Measurements from ENCODE around the gene FGD4.
A peak's percentile ranks its signal among the peaks of the same experiment; 100 is the strongest.
"Not testable (repeated sequence)": the region's sequence is repeated elsewhere in the genome, so short reads cannot be mapped to it uniquely, and the experiment has no call there.

Gene FGD4

GRCh38 chr12:32525802-32526201 is 126.4 kb downstream of the FGD4 start:
- DNase-seq: not testable (repeated sequence)

GRCh38 chr12:32526343-32526742 is 127.0 kb downstream of the FGD4 start:
- DNase-seq: not testable (repeated sequence)

GRCh38 chr12:32532422-32532821 is 133.1 kb downstream of the FGD4 start:
- no peak for DNase-seq

DNA sequence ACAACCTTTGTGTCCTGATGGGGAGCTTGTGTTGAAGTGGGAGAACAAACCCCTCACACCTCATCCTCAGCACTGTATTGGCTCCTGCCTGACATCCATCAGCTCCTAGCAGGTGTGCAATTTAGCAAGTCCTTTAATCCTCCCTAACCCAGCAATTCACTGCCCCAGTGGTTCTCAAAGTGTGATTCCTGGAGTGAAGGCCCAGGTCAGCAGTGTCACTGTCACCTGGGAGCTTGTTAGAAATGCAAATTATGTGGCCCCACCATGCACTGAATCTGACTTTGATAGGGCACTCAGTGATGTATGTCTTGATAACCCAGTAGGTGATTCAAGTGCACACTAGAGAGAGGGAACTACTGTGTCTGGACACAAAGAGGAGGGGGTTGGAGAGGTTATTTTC is 133.6 kb downstream of the FGD4 start:
- no peak for DNase-seq

GRCh38 chr12:32533506-32533905 is 134.1 kb downstream of the FGD4 start:
- not testable (repeated sequence) for DNase-seq

- no peak for DNase-seq
Observed at GRCh38 chr12:32533971-32534590, 134.7 kb downstream of the FGD4 start.

GRCh38 chr12:32534698-32535097 is 135.3 kb downstream of the FGD4 start:
- DNase-seq: no peak

DNA sequence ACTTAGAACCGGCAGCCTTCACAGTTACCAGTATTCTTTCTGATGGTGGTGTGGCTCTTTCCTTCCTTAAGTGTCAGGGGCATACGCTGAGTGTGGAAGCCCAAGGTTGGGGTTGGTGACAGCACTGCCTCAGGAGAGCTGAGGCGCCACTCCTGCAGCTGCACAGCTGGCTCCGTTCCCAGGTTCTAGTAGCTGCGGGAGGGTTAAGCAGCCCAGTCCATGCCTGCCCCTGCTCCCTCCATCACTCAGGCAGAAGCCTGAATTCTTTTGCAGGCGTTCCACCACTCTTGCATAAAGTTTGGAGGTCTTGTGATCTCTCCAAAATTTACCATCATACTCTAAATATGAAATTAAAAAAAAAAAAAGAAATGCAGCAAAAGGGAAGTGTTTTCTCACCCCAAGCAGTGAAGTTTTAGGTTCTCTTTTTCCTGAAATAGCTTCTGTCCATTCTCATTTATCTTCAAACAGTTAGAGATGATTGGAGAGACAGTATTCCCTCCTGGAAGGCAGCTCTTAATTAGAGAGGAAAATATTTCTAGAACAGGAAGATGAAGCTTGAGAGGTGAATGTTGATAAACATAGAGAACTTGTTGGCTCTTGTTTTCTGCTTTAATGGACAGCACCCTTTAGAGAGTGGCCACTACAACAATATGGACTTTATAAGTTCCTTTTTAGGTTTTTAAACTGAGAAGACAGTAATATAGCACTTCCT is 136.1 kb downstream of the FGD4 start:
- peak; percentile 17 for DNase-seq

DNA sequence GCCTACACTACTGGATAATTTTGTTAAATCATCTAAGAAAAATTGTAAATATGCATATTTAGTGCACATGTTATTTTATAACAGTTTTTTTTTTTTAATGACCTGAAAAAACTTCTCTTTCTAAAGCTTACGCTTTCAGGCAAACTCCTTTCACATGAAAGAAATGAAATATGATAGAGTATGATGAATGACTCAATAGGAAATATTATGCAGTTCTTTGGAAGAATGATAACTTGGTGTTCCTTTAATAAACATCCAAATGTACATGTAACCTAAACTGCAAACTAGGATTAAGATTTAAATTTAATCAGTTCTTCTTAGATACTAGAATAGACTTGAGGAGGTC is 136.6 kb downstream of the FGD4 start:
- DNase-seq: no peak

DNA sequence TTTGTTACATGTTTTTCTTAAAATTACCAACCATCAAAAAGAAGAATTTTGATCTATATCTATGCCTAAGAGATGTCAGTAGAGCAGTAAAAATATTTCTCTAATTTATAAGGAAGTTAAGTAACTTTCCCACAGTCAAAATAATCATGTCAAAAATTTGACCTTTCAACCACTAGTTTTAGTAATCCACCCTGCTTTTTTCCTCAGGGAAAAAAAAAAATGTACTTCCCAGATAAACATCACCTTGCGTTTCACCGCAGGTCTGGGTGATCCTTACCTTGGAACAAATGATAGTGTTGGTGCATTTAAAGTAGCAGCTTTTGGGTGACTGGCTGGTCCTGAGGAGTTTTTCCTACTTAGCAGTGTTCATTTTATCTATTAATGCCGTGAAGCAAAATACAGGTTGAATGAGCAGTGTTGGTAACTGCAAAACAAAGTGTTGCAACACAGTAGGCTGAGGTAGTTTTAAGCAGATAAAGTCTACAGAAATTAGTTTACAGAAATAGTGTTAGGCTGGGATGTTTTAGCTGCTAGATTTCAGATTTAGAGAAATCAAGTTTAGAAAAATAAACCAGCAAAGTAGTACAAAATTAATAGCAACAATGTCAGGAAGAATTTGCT is 142.5 kb downstream of the FGD4 start:
- DNase-seq: no peak

DNA sequence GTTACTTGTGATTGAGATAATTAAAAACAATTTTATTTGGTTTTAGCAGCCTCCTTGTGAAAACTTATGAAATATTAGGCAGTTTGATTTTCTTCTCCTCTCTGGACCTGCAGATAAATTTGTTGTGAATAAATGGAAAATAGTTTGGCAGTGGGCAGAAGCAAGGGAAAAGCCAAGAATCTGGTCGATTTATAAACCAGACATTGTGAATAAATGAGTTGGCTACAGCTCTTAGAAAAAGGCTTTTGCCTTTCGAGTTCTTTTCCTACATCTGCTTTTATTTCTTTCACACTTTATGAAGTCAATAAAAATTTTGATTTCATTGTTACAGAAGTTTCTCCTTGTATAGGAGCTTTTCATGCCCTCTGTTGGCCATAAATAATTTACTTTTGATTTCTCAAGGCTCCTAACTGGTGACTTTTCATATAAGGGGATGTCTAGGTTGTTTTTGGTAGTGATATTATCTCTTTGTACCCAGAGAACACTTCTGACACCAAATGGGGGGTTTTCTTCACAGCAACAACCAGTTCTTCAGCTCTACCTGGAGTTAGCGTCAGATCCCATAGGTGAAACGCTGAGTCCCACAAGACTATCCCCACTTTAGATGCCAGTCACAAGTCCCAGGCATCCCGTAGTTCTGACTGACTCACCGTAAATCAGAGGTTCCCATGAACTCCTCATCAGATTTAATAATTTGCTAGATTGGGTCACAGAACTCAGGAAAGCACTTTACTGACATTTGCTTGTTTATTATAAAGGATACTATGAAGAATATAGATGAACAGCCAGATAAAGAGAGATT is 143.3 kb downstream of the FGD4 start:
- DNase-seq: no peak

- DNase-seq: no peak
Observed at GRCh38 chr12:32544893-32545292, 145.5 kb downstream of the FGD4 start.

DNA sequence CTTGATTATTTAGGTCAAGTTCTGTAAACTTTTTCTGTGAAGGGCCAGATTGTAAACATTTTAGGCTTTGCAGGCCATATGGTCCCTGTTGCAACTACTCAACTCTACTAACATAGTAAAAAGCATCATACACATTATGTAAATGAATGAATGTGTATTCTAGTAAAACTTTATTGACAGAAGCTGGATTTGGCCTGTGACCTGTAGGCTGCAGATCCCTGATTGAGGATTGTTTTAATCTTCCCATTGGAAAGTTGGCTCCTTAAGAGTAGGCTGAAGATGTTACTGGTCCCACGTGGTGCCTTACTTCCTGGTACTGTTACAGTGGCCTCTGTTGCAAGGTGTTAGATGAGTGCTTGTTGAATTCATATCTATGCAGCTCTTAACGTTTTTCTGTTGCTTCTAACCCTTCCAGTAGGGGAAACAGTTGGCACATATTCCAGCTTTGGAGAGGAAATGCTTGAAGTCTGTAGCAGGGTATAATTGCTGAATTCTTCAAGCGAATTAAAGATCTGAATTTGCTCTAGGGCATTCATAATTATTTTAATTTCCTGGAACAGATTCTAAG is 146.1 kb downstream of the FGD4 start:
- no peak for DNase-seq

GRCh38 chr12:32546272-32546671 is 146.9 kb downstream of the FGD4 start:
- no peak for DNase-seq

- no peak for DNase-seq
Observed at GRCh38 chr12:32548691-32549281, 149.4 kb downstream of the FGD4 start.

DNA sequence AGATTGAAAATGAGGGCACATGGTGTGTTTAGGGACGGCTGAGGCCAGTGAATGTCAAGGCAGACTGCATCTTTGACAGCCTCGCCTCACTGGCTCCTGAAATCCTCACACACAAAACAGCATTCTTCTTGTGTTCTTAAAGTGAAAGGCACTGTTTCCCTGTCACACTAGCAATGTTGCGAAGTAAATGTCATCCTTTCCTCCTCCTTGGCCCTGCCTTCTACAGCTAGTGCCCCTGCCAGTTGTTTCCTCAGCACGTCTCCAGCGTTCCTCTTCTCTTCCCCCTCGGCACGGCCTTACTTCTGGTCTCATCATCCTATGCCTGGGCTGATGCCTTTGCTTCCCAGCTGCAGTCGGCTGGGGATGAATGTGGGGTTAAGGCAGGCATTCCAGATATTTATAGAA is 150.3 kb downstream of the FGD4 start:
- DNase-seq: no peak

GRCh38 chr12:32551058-32551457 is 151.7 kb downstream of the FGD4 start:
- no peak for DNase-seq

DNA sequence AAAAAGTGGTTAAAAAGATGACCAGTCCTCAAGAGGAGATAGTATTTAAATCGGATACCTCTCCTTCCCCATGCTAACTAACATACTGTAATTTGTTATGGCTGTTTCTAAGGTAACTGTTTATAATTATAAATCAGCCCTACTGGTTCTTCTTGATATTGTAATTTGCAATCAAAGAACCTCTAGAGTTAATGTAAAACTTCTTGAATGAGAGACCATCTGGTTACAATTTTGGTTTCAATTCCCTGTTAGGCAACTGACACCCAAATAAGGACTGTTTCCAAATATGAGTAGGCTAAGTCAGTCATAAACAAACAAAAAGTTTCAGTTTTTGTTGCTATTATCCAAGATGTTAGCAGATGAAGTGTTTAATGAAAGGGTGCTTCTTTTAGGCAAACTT is 159.5 kb downstream of the FGD4 start:
- DNase-seq: no peak

GRCh38 chr12:32559434-32559833 is 160.1 kb downstream of the FGD4 start:
- no peak for DNase-seq

GRCh38 chr12:32560520-32560919 is 161.2 kb downstream of the FGD4 start:
- DNase-seq: no peak

DNA sequence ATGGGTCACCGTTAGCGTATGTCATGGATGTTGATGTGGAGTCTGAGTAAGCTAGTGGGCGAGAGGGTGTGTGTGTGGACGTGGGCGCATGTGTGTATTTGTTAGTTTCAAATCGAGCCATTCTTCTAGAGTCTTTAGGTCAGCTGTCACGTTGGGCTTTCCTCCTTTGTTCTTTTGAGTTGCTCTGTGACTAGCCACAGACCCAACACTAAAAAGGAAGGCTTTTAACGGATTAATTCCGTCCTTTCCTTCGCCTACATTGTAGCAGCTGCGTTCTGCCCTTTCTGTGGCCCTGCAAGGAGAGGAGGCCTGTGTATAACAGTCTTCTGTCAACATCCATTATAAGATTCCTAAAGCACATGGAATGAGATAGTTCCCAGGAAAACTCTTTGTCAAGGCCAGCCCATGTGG is 162.6 kb downstream of the FGD4 start:
- DNase-seq: no peak

DNA sequence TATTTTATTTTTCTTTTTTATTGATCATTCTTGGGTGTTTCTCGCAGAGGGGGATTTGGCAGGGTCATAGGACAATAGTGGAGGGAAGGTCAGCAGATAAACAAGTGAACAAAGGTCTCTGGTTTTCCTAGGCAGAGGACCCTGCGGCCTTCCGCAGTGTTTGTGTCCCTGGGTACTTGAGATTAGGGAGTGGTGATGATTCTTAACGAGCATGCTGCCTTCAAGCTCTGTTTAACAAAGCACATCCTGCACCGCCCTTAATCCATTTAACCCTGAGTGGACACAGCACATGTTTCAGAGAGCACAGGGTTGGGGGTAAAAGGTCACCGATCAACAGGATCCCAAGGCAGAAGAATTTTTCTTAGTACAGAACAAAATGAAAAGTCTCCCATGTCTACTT is 163.1 kb downstream of the FGD4 start:
- not testable (repeated sequence) for DNase-seq

Measured in NCI-H524 treated with DMSO at 0.1 percent for 48 hours (cell line).